ENCODE measurements around the gene RSRC2.
"Not testable (repeated sequence)": the region's sequence is repeated elsewhere in the genome, so short reads cannot be mapped to it uniquely, and the experiment has no call there.

The RSRC2 gene

DNA sequence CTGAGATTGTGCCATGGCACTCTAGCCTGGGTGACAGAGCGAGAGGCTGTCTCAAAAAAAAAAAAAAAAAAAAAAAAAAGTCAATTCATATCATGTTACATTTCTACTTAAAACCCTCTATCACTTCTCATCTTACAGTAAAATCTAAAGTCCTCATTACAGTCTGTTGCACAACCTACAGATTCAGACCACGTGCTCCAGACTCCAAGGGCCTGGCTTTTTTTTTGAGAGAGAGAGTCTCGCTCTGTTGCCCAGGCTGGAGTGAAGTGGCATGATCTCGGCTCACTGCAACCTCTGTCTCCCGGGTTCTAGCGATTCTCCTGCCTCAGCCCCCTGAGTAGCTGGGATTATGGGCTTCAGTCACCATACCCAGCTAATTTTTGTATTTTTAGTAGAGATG lies 40.4 kb downstream of the RSRC2 start:
- peak; percentile 33 for DNase-seq (ENCODE audit: low read depth)

DNA sequence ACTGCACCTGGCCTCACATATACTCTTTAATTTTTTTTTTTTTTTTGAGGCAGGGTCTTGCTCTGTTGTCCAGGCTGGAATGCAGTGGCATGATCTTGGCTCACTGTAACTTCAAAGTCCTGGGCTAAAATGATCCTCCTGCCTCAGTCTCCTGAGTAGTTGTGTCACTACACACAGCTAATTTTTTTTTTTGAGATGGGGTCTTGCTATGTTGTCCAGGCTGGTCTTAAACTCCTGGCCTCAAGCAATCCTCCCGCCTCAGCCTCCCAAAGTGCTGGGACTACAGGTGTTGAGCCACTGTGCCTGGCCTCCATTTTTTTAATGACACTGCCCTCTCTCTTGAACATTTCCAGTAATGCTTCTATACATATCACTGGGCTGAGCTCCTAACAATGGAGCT lies 42.4 kb downstream of the RSRC2 start:
- DNase-seq (ENCODE audit: low read depth), result not testable (repeated sequence)

DNA sequence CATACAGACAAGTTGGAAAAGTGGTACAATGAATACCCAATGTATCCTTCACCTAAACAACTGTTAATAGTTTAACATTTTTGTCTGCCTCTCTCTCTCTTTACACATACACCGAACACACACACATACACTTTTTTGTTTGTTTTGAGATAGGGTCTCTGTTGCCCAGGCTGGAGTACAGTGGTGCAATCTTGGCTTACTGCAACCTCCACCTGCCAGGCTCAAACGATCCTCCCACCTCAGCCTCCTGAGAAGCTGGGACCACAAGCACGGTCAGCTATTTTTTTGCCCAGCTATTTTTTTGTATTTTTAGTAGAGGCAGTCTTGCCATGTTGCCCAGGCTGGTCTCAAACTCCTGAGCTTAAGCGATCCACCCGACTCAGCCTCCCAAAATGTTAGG lies 42.8 kb downstream of the RSRC2 start:
- DNase-seq (ENCODE audit: low read depth), result no peak

DNA sequence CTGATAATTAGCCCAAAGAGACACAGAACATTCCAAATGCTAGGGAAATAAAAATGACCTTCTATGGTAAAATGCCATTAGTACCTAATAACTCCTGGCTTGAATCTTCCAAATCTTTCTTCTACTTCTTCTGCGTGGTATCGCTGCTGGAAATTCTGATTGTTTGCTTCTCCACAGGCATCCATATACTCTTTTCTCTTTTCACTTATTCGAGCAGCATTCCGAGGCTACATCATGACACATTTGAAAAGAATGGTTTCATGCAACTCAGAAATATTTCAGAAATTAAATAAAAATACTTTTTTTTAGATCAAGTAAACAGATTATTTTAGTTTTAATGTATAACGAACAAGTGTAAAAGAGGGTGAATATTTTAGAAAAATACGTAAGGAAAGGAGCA lies 44.9 kb downstream of the RSRC2 start:
- DNase-seq (ENCODE audit: low read depth), result no peak

DNA sequence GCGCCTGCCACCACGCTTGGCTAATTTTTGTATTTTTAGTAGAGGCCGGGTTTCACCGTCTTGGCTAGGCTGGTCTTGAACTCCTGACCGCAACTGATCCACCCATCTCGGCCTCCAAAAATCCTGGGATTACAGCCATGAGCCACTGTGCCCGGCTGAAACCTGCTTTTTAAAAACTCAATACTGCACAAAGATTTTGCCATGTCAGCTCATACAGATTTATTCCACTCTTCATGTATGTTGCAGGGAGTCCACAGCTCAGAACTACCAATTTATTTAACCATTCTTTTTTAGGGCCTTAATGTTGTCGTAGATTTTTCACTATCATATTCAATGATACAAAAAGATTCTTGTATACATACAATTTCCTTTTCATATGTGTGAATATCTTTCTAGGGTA lies 46.0 kb downstream of the RSRC2 start:
- DNase-seq (ENCODE audit: low read depth), result no peak

DNA sequence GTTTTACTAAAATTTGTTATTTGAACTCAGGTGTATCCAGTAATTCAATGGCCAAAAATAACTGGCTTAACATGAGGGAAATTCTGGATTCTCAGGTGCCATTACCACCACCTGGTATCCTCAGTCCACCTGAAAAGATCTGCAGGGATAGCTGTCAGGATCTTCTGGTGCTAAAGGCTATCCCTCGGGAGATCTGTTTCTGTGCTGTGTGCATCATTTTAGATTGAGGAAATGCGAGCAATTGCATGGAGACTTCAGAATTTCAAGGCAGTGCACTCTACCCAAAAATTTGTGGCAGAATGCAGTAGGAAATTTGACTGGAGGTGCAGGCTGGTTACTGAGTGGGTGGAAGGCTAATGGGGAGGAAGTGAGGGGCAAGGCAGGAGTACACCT lies 52.4 kb downstream of the RSRC2 start:
- DNase-seq (ENCODE audit: low read depth), result no peak

DNA sequence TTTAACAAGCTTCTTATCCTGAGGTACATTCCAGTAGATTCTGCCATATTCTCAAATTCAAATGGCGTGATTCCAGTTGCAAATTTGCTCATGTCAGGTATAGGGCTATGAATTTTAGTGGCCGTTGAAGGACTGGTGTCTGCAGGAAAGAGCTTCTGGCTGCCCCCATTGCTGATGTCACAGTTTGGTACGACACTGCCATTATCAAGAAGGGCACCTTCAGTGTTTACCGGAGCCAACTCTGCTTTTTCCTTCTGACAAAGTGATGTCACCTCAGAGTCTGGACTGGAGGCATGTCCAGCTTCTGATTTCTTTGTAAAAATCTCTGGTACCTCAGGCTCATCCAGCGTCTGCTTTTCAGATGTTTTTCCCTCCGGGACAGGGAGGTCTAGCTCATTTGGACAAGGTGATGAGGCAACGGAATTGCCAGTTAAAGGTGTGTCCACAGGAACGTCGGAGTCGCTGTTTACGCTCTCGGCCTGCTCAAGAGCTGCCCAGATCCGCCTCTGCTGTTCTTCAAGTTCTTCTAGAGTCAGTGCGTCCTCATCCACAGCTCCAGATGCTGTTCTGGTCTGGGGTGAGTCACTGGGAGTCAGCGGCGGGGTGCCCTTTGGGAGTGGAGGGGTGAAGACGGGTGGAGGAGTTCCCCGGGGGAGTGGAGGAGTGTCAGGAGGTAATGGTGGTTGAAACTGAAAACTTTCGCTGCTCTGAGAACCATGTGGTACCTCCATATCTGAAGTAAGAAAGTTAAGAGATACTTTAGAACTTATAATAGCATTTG lies 53.0 kb downstream of the RSRC2 start:
- no peak for DNase-seq (ENCODE audit: low read depth)

DNA sequence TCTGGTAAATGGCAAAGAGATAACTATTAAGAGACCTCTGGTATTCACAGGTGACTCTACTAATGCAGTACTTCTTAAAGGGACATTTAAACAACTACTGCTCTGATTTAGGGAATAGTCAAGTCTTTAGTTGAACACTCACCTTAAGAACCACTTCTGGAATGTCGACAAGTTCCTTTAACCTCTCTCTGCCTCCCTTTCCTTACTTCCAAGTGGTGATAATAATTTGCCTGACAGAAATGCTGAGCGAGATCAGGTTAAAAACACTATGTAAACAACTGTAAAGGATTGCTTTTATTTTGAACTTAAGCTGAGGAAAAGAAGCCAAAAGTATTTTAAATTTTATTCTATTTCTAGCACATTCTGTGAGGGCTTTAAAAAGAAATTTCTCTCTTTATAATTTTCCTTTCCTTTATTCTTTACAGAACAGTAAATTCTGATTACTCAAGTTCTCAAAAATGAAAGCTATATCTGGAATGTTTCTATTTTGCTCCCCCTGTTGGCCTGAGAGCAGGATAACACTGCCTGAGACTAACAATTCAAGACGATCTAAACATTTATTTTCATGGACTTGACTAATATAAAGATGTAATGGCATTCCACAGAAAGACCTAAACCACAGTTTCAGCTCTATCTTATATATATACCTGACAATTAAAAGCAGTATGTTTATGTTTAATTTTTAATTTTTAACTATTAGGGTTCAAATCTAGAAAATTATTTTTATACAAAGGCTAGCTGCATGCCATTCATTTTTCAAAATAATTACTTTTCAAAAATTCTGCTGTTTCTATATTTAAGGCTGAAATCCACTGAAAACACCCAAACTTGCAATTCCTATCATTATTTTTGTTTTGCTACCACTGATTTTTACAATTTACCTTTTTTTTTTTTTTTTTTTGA lies 55.2 kb downstream of the RSRC2 start:
- peak; percentile 75 for DNase-seq (ENCODE audit: low read depth)

DNA sequence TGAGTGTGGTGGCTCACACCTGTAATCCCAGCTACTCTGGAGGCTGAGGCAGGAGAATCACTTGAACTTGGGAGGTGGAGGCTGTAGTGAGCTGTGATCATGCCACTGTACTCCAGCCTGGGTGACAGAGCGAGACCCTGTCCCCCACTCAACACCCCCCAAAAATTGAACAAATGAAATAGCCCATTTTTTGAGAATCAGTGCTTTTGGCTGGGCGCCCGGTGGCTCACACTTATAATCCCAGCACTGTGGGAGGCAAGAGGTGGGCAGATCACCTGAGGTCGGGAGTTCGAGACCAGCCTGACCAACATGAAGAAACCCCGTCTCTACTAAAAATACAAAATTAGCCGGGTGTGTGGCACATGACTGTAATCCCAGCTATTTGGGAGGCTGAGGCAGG lies 56.2 kb downstream of the RSRC2 start:
- not testable (repeated sequence) for DNase-seq (ENCODE audit: low read depth)

DNA sequence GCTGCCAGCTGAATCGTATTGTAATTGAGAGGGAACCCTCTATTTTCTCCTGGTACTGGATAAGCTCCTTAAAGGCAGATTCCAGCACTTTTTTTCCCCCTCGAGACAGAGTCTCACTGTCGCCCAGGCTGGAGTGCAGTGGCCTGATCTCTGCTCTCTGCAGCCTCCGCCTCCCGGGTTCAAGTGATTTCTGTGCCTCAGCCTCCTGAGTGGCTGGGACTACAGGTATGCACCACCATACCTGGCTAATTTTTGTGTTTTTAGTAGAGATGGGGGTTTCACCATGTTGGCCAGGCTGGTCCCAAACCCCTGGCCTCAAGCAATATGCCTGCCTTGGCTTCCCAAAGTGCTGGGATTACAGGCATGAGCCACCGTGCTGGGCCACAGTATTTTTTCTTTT lies 56.9 kb downstream of the RSRC2 start:
- not testable (repeated sequence) for DNase-seq (ENCODE audit: low read depth)

DNA sequence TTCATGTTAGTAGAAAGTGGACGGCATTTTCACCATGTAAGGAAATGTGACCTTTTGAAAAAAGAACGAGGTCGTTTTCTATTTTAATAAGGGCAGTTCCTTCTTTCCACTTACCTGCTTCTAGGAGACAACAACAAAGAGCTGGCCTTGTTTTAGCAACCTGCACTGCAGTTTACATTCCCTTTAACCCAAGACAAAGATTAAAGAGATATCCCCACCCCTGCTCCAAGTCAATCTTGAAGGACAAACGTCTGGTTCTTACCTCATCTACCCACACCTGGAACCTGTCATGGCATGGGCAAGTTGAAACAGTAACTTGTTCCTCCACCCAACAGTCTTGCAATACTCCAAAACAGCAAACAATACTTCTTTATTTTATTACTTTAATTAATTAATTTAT lies 58.8 kb downstream of the RSRC2 start:
- no peak for DNase-seq (ENCODE audit: low read depth)

DNA sequence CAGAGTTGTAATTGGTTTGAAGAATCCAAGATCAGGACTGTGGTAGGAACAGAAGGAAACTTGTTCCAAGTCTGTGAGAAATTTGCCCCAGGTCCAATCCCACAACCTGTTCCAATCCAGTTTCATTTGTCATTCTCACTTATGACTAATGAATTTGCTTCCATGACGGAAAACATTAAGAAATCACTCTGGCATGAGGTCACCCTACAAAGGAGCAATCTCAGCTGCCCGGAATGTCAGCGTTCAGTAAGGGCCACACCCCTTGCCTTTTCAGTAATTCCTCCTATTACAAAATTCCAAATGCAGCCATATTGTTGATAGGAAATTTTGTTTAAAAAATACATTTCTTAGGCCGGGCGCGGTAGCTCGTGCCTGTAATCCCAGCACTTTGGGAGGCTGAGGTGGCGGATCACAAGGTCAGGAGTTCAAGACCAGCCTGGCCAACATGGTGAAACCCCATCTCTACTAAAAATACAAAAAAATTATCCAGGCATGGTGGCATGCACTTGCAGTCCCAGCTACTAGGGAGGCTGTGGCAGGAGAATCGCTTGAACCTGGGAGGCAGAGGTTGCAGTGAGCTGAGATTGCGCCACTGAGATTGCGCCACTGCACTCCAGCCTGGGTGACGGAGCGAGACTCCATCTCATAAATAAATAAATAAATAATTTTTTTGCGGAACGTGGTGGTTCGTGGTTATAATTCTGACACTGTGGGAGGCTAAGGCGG lies 62.3 kb downstream of the RSRC2 start:
- DNase-seq (ENCODE audit: low read depth), result peak; percentile 92

DNA sequence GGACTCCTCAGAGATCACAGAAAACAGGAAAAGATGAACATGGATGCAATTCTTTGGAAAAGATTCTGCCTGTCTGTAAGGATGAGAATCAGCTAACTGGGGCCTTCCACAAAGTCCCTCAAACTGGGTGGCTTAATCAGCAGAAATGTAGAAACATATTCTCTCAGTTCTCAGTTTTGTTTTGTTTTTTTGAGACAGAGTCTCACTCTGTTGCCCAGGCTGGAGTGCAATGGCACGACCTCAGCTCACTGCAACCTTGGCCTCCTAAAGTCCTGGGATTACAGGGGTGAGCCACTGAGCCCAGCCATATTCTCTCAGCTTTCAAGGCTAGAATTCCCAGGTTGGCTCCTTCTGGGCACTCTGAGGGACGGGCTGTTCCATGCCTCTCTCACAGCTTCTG lies 66.1 kb downstream of the RSRC2 start:
- no peak for DNase-seq (ENCODE audit: low read depth)

DNA sequence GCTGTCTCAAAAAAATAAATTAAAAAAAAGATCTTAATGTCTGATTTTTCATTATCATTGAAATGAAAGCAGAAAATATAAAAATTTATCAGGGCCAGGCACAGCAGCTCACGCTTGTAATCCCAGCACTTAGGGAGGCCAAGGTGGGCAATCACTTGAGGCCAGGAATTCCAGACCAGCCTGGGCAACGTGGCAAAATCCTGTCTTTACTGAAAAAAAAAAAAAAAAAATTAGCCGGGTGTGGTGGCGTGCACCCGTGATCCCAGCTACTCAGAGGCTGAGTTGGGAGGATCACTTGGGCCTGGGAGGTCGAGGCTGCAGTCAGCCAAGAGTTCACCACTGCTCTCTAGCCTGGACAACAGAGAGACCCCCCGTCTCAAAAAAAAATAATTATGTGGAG lies 66.7 kb downstream of the RSRC2 start:
- DNase-seq (ENCODE audit: low read depth), result no peak

DNA sequence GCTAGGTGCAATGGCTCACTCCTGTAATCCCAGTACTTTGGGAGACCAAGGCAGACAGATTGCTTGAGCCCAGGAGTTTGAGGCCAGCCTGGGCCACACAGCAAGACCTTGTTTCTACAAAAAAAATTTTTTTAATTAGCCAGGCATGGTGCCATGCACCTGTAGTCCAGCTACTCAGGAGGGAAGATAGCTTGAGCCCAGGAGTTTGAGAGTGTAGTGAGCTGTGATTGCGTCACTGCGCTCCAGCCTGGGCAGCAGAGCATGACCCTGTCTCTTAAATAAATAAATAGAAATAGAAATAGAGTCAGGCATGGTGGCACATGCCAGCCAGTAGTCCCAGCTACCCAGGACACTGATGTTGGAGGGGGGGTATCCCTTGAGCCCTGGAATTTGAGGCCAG lies 67.5 kb downstream of the RSRC2 start:
- no peak for DNase-seq (ENCODE audit: low read depth)

DNA sequence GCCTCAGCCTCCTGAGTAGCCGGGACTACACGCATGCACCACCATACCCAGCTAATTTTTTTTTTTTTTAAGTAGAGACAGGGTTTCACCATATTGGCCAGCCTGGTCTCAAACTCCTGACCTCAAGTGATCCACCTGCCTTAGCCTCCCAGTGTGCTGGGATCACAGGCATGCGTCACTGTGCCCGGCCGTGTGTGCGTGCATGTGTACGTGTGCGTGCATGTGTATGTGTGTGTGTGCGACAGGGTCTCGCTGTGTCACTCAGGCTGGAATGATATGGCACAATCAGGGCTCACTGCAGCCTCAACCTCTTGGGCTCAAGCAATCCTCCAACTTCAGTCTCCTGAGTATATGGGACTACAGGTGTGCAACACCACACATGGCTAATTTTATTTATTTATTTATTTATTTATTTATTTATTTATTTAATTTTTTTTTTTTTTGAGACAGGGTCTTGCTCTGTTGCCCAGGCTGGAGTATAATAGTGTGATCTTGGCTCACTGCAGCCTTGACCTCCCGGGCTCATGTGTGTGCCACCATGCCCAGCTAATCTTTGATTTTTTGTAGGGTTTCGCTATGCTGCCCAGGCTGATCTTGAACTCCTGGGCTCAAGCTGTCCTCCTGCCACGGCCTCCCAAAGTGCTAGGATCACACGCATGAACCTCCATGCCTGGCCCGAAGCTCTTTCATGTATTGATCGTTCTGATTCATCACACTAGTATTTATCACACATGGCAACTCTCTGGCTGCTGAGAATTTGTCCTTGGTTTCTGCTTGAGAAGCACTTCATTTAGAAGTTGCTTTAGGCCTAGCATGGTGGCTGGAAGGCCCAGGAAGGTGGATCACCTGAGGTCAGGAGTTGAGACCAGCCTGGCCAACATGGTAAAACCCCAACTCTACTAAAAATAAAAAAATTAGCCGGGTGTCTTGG lies 68.4 kb downstream of the RSRC2 start:
- no peak for DNase-seq (ENCODE audit: low read depth)

DNA sequence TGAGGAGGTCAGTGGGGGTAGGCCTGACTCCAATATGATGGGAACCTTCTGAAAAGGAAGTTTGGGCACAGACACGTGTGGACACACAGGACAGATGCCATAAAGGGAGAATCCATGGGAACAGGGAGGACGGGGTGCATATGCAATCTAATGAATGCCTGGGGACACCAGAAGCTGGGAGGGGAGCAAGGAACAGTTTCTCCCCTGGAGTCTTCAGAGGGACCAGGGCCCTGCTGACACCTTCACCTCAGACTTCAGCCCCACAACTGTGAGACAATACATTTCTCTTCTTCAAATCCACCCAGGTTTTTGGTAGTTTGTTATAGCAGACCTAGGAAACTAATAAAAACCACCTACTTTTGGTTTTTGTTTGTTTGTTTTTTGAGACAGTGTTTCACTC lies 69.1 kb downstream of the RSRC2 start:
- DNase-seq (ENCODE audit: low read depth), result no peak

DNA sequence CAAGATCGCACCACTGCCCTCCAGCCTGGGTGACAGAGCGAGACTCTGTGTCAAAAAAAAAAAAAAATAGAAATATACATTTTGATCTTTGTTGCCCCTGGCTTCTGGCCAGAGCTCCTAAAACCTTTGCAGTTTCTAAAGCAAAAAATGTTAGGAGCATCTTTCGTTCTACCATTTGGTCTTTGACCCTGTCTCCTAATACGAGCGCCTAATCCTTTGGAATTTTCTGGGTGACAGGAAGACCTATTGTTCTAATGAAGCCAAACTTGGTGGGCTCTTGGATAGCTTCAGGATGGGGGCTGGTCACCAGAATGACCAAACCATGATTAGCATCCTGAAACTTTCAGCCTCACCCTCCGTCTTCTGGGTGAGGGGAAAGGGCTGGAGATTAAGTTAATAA lies 72.0 kb downstream of the RSRC2 start:
- DNase-seq (ENCODE audit: low read depth), result no peak

DNA sequence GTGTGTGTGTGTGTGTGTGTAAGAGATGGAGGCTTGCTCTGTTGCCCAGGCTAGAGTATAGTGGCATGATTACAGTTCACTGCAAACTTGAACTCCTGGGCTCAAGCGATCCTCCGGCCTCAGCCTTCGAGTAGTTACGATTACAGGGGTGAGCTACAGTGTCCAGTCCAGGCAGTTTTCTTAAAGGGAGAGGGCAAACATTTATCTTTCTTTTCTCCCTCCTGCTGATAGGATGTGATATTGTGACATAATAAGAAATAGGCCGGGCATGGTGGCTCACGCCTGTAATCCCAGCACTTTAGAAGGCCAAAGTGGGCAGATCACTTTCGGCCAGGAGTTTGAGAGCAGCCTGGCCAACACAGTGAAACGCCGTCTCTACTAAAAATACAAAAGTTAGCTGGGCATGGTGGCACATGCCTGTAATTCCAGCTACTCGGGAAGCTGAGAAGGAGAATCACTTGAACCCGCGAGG lies 72.5 kb downstream of the RSRC2 start:
- DNase-seq (ENCODE audit: low read depth), result no peak

Data from fibroblast of the conjunctiva (primary cell).